Smooth muscle cell (in vitro differentiated cells): ENCODE results near the gene CAPN5. TPM values are rescaled to one million over a fixed set of nuclear protein-coding genes. Genes with fewer than 3 reads are reported as not detected.

Experiments
- DNase-seq: peaks from one replicate; lab custom pipeline; 2025; ENCODE audit not compliant: unreplicated experiment; lab: John Stamatoyannopoulos, UW
- H2AFZ ChIP-seq: fragments of 200-600 bp; sonication (generic); 2 replicates; pipeline ENCODE4 v1.6.0; 2016; ENCODE audit warnings: antibody characterized with exemption, low read depth, mild to moderate bottlenecking
- H3F3A ChIP-seq: fragments of 200-600 bp; sonication (generic); 2 replicates; pipeline ENCODE4 v1.6.0; 2017; ENCODE audit warnings: antibody characterized with exemption, low read depth
- H3K27ac ChIP-seq: fragments of 200-600 bp; sonication (generic); 2 replicates; pipeline ENCODE4 v1.5.1; 2016; ENCODE audit warnings: low read depth, mild to moderate bottlenecking
- H3K27me3 ChIP-seq: fragments of 200-600 bp; sonication (generic); 2 replicates; pipeline ENCODE4 v1.6.1; 2016; ENCODE audit warnings: low read depth, mild to moderate bottlenecking
- H3K36me3 ChIP-seq: fragments of 200-600 bp; sonication (generic); 2 replicates; pipeline ENCODE4 v1.5.1; 2016; ENCODE audit warnings: low read depth
- H3K4me1 ChIP-seq: fragments of 200-600 bp; sonication (generic); 2 replicates; pipeline ENCODE4 v1.5.1; 2016; ENCODE audit warnings: low read depth
- H3K4me2 ChIP-seq: fragments of 200-600 bp; sonication (generic); 2 replicates; pipeline ENCODE4 v1.6.0; 2016; ENCODE audit warnings: mild to moderate bottlenecking
- H3K4me3 ChIP-seq: fragments of 200-600 bp; sonication (generic); 2 replicates; pipeline ENCODE4 v1.5.1; 2016; ENCODE audit warnings: mild to moderate bottlenecking
- H3K79me2 ChIP-seq: fragments of 200-600 bp; sonication (generic); 2 replicates; pipeline ENCODE4 v1.6.0; 2016; ENCODE audit warnings: low read depth, mild to moderate bottlenecking
- H3K9ac ChIP-seq: fragments of 200-600 bp; sonication (generic); 2 replicates; pipeline ENCODE4 v1.6.0; 2016; ENCODE audit warnings: low read depth
- H3K9me3 ChIP-seq: fragments of 200-600 bp; sonication (generic); replicated peaks from 2 replicates; pipeline ENCODE4 v1.5.1; 2016; ENCODE audit warnings: low read depth
- H4K20me1 ChIP-seq: fragments of 200-600 bp; sonication (generic); 2 replicates; pipeline ENCODE4 v1.6.0; 2016; ENCODE audit warnings: low read depth
- WGBS: methylation state at CpG from one replicate; pipeline ENCODE4 v1.1.7; 2016; ENCODE audit warnings: low lambda C conversion rate; 5-methylcytosine and 5-hydroxymethylcytosine counted together
- polyA plus RNA-seq: library from polyadenylated mRNA; unstranded; fragments of >200 nt; fragmentation: Nextera tagmentation; extraction: Ambion mirVana; gene quantifications from 2 replicates; pipeline ENCODE4 v1.2.1, GENCODE V29; 2016
- total RNA-seq: library from RNA; depleted of rRNA; stranded (reverse); fragments of >200 nt; gene quantifications from 2 replicates; pipeline ENCODE4 v1.2.3, GENCODE V29; 2014
- TF ChIP-seq, protein P1 (sequence below): fragments of 200-600 bp; sonication (generic); IDR thresholded peaks from 2 replicates; pipeline ENCODE4 v1.5.1; 2017; ENCODE audit warnings: borderline replicate concordance, mild to moderate bottlenecking, antibody characterized with exemption; ENCODE audit not compliant: insufficient read depth, poor library complexity, severe bottlenecking

CAPN5 gene
- total and polyA plus RNA-seq, 2 experiments from 2014 or later: 15.5 to 23.1 TPM

DNA sequence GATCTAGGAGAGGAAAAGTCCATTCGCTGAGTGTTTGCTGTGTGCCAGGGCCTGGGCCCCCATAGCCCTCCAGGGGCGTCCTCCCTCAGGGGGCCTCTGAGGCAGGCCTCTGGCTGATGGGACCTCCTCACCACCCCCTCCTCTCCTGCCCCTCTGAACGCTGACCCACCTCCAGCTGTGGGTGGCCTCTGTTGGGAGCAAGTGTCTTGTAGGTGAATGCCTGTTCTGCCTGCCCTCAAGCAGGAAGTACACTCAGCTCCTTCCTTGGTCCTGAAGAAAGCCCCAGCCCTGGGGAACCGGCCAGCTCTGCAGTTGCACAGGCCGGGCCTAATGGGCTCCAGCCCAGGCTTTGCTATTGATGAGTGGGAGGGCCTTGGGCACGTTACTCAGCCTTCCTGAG lies 64.8 kb downstream of the CAPN5 start:
- no peak overlapping the region for H3K4me2 ChIP-seq
- H3K79me2 ChIP-seq: no peaks in the 10 kb centered on the region
- no peaks in the 10 kb centered on the region for H3K36me3 ChIP-seq
- H3F3A ChIP-seq: no peaks in the 10 kb centered on the region
- H3K27me3 ChIP-seq: no peaks in the 10 kb centered on the region
- no peak for DNase-seq
- H3K9ac ChIP-seq: no peak overlapping the region
- no peak overlapping the region for H3K27ac ChIP-seq
- H2AFZ ChIP-seq: no peak overlapping the region
- TF ChIP-seq, protein P1, sequence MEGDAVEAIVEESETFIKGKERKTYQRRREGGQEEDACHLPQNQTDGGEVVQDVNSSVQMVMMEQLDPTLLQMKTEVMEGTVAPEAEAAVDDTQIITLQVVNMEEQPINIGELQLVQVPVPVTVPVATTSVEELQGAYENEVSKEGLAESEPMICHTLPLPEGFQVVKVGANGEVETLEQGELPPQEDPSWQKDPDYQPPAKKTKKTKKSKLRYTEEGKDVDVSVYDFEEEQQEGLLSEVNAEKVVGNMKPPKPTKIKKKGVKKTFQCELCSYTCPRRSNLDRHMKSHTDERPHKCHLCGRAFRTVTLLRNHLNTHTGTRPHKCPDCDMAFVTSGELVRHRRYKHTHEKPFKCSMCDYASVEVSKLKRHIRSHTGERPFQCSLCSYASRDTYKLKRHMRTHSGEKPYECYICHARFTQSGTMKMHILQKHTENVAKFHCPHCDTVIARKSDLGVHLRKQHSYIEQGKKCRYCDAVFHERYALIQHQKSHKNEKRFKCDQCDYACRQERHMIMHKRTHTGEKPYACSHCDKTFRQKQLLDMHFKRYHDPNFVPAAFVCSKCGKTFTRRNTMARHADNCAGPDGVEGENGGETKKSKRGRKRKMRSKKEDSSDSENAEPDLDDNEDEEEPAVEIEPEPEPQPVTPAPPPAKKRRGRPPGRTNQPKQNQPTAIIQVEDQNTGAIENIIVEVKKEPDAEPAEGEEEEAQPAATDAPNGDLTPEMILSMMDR: no peak
- no peaks in the 10 kb centered on the region for H3K9me3 ChIP-seq
- no peaks in the 10 kb centered on the region for H3K4me1 ChIP-seq
- WGBS: 87% methylated on average over 6 of the region's 6 CpGs
- no peaks in the 10 kb centered on the region for H4K20me1 ChIP-seq
- no peak overlapping the region for H3K4me3 ChIP-seq

DNA sequence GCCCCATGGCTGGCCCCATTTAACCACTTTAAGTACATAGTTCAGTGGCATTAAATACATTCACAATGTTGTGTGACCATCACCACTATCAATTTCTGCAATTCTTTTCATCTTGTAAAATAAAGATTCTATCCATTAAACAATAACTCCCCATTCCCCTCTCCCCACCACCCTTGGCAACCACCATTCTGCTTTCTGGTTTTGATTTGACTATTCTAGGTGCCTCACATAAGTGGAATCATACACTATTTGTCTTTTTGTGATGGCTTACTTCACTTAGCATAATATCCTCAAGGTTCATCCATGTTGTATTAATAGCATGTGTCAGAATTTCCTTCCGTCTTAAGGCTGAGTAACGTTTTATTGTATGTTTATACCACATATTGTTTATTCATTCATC lies 68.3 kb downstream of the CAPN5 start:
- no peaks in the 10 kb centered on the region for H3K36me3 ChIP-seq
- H2AFZ ChIP-seq: no peak overlapping the region
- H3F3A ChIP-seq: no peaks in the 10 kb centered on the region
- no peaks in the 10 kb centered on the region for H3K27me3 ChIP-seq
- H3K9ac ChIP-seq: no peak overlapping the region
- no peak for DNase-seq
- 22% methylated on average over 2 of the region's 2 CpGs for WGBS
- no peak overlapping the region for H3K27ac ChIP-seq
- H3K79me2 ChIP-seq: no peaks in the 10 kb centered on the region
- H3K9me3 ChIP-seq: no peaks in the 10 kb centered on the region
- TF ChIP-seq, protein P1: no peak
- H3K4me1 ChIP-seq: peaks cover 3% of the 10 kb centered on the region
- no peak overlapping the region for H3K4me2 ChIP-seq
- H3K4me3 ChIP-seq: no peak overlapping the region
- no peaks in the 10 kb centered on the region for H4K20me1 ChIP-seq

DNA sequence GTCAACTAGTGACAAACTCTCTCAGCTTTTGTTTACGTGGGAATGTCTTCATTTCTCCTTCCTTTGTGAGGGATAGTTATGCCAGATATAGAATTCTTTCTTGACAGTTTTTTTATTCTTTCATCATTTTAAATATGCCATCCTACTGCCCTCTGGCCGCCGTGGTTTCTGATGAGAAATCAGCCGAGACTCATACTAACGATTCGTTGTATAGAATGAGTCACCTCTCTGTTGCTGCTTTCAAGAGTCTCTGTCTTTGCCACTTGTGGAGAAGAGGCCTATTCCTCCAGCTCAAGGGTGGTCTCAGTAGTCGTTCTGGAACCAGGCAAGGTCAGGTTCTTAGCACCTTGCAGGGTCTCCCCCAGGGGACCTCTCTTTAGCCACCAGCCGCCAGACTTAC lies 69.3 kb downstream of the CAPN5 start:
- peaks cover 9% of the 10 kb centered on the region for H3K4me1 ChIP-seq
- TF ChIP-seq, protein P1: no peak
- no peak overlapping the region for H3K4me3 ChIP-seq
- no peaks in the 10 kb centered on the region for H3K36me3 ChIP-seq
- H2AFZ ChIP-seq: no peak overlapping the region
- H3K27me3 ChIP-seq: no peaks in the 10 kb centered on the region
- H3K9me3 ChIP-seq: no peaks in the 10 kb centered on the region
- no peak overlapping the region for H3K9ac ChIP-seq
- no peak overlapping the region for H3K4me2 ChIP-seq
- no peak for DNase-seq
- no peaks in the 10 kb centered on the region for H4K20me1 ChIP-seq
- H3K27ac ChIP-seq: no peak overlapping the region
- H3F3A ChIP-seq: no peaks in the 10 kb centered on the region
- H3K79me2 ChIP-seq: no peaks in the 10 kb centered on the region
- 53% methylated on average over 8 of the region's 8 CpGs for WGBS

DNA sequence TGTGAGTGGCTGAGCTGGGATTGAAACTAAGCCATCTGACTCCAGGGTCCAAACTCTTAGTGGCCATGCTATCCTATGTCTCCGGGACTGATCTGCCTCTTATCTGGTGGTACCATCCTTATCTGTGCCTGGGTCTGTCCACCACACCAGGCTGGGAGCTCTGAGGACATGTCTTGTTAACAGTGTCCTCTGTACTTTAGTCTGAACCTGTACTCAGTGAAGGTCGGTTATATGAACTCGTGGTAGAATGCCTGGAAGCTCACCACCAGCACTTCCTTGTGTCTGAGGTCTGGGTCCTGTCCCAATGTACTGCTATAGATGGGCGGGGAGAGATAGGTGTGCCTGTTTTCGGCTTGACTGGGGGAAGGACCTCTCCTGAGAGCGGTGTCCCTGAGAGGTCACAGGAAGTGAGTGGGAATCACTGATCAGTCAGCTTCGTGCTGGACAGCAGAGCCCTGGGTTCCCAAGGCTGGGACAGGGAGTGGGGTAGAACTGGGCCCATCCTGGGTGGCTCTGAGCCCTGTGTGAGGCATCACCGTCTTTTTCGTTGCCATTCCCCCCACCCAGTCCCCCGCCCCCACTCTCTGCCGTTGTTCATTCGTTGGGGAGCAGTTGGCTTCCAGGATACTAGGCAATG lies 70.1 kb downstream of the CAPN5 start:
- Histone ChIP-seq H3K4me3 (no peak overlapping the region), H3K79me2 (no peaks in the 10 kb centered on the region), H3K36me3 (no peaks in the 10 kb centered on the region), H3K9me3 (no peaks in the 10 kb centered on the region), H3K4me1 (peaks cover 9% of the 10 kb centered on the region), H3K9ac (no peak overlapping the region), H3K27me3 (no peaks in the 10 kb centered on the region), H3F3A (no peaks in the 10 kb centered on the region), H2AFZ (no peak overlapping the region), H3K27ac (no peak overlapping the region), H4K20me1 (no peaks in the 10 kb centered on the region), H3K4me2 (no peak overlapping the region)
- TF ChIP-seq, protein P1: no peak
- no peak for DNase-seq
- 75% methylated on average over 12 of the region's 12 CpGs for WGBS
